HEK293 (cell line): ENCODE measurements around the gene TYMS.

ENCODE experiments used
- CTCF ChIA-PET: fragments of 350-600 bp; formaldehyde crosslinking; extraction: SDS; loops from one replicate; lab custom pipeline; 2021; ENCODE audit warnings: antibody characterized with exemption; lab: Yijun Ruan, JAX
- POLR2A ChIA-PET: fragments of 300-600 bp; formaldehyde crosslinking; extraction: SDS; loops from one replicate; lab custom pipeline; 2020; ENCODE audit warnings: antibody characterized with exemption, inconsistent platforms; lab: Yijun Ruan, JAX
- H3K27ac ChIP-seq: fragments of 200-500 bp; sonication (Bioruptor generic); 2 replicates; pipeline ENCODE4 v1.5.1; 2014; ENCODE audit warnings: low read depth, low read length, control low read depth, inconsistent platforms; ENCODE audit errors: extremely low read depth
- H3K36me3 ChIP-seq, 2 experiments: fragments of 200-500 bp in 1 of 2; sonication (Bioruptor generic) in 1 of 2; 1 replicate in 1 of 2; 2 replicates in 1 of 2; pipeline ENCODE4 v1.5.1; 2014 to 2017; ENCODE audit warnings: inconsistent platforms in 2 of 2, low read length in 2 of 2; ENCODE audit not compliant: control insufficient read depth in 2 of 2, insufficient read depth in 1 of 2
- H3K4me1 ChIP-seq: fragments of 200-500 bp; sonication (Bioruptor generic); 2 replicates; pipeline ENCODE4 v1.5.1; 2014; ENCODE audit warnings: mild to moderate bottlenecking, low read length, inconsistent platforms; ENCODE audit not compliant: control insufficient read depth, insufficient read depth
- H3K4me3 ChIP-seq: 2 replicates; pipeline ENCODE4 v1.5.1; 2011; ENCODE audit warnings: low read depth, mild to moderate bottlenecking, control low read depth, low read length, moderate library complexity
- H3K9me3 ChIP-seq: fragments of 200-500 bp; sonication (Bioruptor generic); 2 replicates; pipeline ENCODE4 v1.5.1; 2014; ENCODE audit warnings: low read depth, low read length, inconsistent platforms; ENCODE audit not compliant: control insufficient read depth, insufficient read depth
- FEZF1 ChIP-seq: fragments of 450-650 bp; formaldehyde crosslinking; IDR thresholded peaks from 2 replicates; pipeline ENCODE4 v1.5.1; 2016; ENCODE audit warnings: missing biosample characterization, missing genetic modification characterization
- GLI2 ChIP-seq: fragments of 450-650 bp; formaldehyde crosslinking; IDR thresholded peaks from 2 replicates; pipeline ENCODE4; 2017; ENCODE audit warnings: missing biosample characterization, missing genetic modification characterization, low read depth, borderline replicate concordance
- GLIS2 ChIP-seq: fragments of 450-650 bp; formaldehyde crosslinking; IDR thresholded peaks from 2 replicates; pipeline ENCODE4 v1.5.1; 2016; ENCODE audit warnings: missing biosample characterization, missing genetic modification characterization
- HOXD13 ChIP-seq: sonication (generic); formaldehyde crosslinking; IDR thresholded peaks from 2 replicates; pipeline ENCODE4 v1.8.0; 2022; ENCODE audit warnings: missing genetic modification reagents, borderline replicate concordance
- IKZF3 ChIP-seq: fragments of 450-650 bp; IDR thresholded peaks from 2 replicates; pipeline ENCODE4 v1.5.0; 2018; ENCODE audit warnings: missing biosample characterization, mild to moderate bottlenecking, missing genetic modification characterization, moderate library complexity
- KLF7 ChIP-seq: fragments of 450-650 bp; formaldehyde crosslinking; IDR thresholded peaks from 2 replicates; pipeline ENCODE4 v1.5.1; 2016; ENCODE audit warnings: missing biosample characterization, missing genetic modification characterization, borderline replicate concordance
- KLF8 ChIP-seq: fragments of 450-650 bp; formaldehyde crosslinking; IDR thresholded peaks from 2 replicates; pipeline ENCODE4 v1.5.1; 2016; ENCODE audit warnings: missing biosample characterization, missing genetic modification characterization
- MZF1 ChIP-seq: fragments of 450-650 bp; formaldehyde crosslinking; IDR thresholded peaks from 2 replicates; pipeline ENCODE4 v1.5.1; 2017; ENCODE audit warnings: missing biosample characterization, missing genetic modification characterization, borderline replicate concordance
- TCF7L2 ChIP-seq: IDR thresholded peaks from 2 replicates; pipeline ENCODE4 v1.6.1; 2011; ENCODE audit warnings: low read depth, mild to moderate bottlenecking, inconsistent platforms, low read length, moderate library complexity, borderline replicate concordance
- YY1 ChIP-seq: fragments of 450-650 bp; formaldehyde crosslinking; IDR thresholded peaks from 2 replicates; pipeline ENCODE4 v1.5.1; 2018; ENCODE audit warnings: missing biosample characterization, missing genetic modification characterization
- ZBTB21 ChIP-seq: fragments of 450-650 bp; formaldehyde crosslinking; IDR thresholded peaks from 2 replicates; pipeline ENCODE4 v1.5.1; 2017; ENCODE audit warnings: missing biosample characterization, missing genetic modification characterization
- ZBTB26 ChIP-seq: fragments of 450-650 bp; formaldehyde crosslinking; optimal IDR thresholded peaks from 2 replicates; pipeline ENCODE3; 2016; ENCODE audit warnings: missing biosample characterization, mild to moderate bottlenecking, missing genetic modification characterization
- ZFP3 ChIP-seq: fragments of 450-650 bp; formaldehyde crosslinking; IDR thresholded peaks from 2 replicates; pipeline ENCODE4 v1.5.1; 2016; ENCODE audit warnings: low read depth, missing biosample characterization, missing genetic modification characterization
- ZFP37 ChIP-seq: fragments of 450-650 bp; formaldehyde crosslinking; IDR thresholded peaks from 2 replicates; pipeline ENCODE4 v1.5.1; 2016; ENCODE audit warnings: missing biosample characterization, missing genetic modification characterization
- ZNF148 ChIP-seq: fragments of 450-650 bp; formaldehyde crosslinking; IDR thresholded peaks from 2 replicates; pipeline ENCODE4 v1.5.0; 2017; ENCODE audit warnings: missing biosample characterization, missing genetic modification characterization, borderline replicate concordance
- ZNF221 ChIP-seq: fragments of 450-650 bp; formaldehyde crosslinking; IDR thresholded peaks from 2 replicates; pipeline ENCODE4 v1.5.1; 2017; ENCODE audit warnings: missing biosample characterization, missing genetic modification characterization, borderline replicate concordance
- ZNF223 ChIP-seq: fragments of 450-650 bp; formaldehyde crosslinking; IDR thresholded peaks from 2 replicates; pipeline ENCODE4 v1.5.1; 2016; ENCODE audit warnings: missing biosample characterization, missing genetic modification characterization
- ZNF292 ChIP-seq: fragments of 450-650 bp; formaldehyde crosslinking; IDR thresholded peaks from 2 replicates; pipeline ENCODE4 v1.5.1; 2016; ENCODE audit warnings: low read depth, missing biosample characterization, missing genetic modification characterization, borderline replicate concordance
- ZNF335 ChIP-seq: fragments of 450-650 bp; formaldehyde crosslinking; conservative IDR thresholded peaks from 2 replicates; pipeline ENCODE4 v1.5.1; 2016; ENCODE audit warnings: missing biosample characterization, missing genetic modification characterization
- ZNF558 ChIP-seq: fragments of 450-650 bp; formaldehyde crosslinking; IDR thresholded peaks from 2 replicates; pipeline ENCODE4 v1.5.1; 2016; ENCODE audit warnings: missing biosample characterization, missing genetic modification characterization
- ZNF629 ChIP-seq: fragments of 450-650 bp; formaldehyde crosslinking; IDR thresholded peaks from 2 replicates; pipeline ENCODE4 v1.5.1; 2017; ENCODE audit warnings: missing biosample characterization, missing genetic modification characterization
- ZNF777 ChIP-seq: fragments of 450-650 bp; formaldehyde crosslinking; IDR thresholded peaks from 2 replicates; pipeline ENCODE4 v1.5.1; 2017; ENCODE audit warnings: missing biosample characterization, missing genetic modification characterization, borderline replicate concordance
- ZNF785 ChIP-seq: fragments of 450-650 bp; formaldehyde crosslinking; IDR thresholded peaks from 2 replicates; pipeline ENCODE4 v1.5.1; 2016; ENCODE audit warnings: missing biosample characterization, missing genetic modification characterization
- ZNF837 ChIP-seq: fragments of 450-650 bp; formaldehyde crosslinking; IDR thresholded peaks from 2 replicates; pipeline ENCODE4 v1.5.1; 2016; ENCODE audit warnings: missing biosample characterization, missing genetic modification characterization
- TF ChIP-seq, protein P1 (sequence below): fragments of 450-650 bp; IDR thresholded peaks from 2 replicates; pipeline ENCODE4 v1.5.1; 2018; ENCODE audit warnings: missing biosample characterization, mild to moderate bottlenecking, missing genetic modification characterization

The TYMS gene

GRCh38 chr18:618618-619017, 38.8 kb upstream of the TYMS start:
- Histone ChIP-seq H3K4me1 (no peaks in the 10 kb centered on the region), H3K9me3 (no peaks in the 10 kb centered on the region), H3K4me3 (no peak overlapping the region), H3K36me3 (no peaks in the 10 kb centered on the region), H3K27ac (no peak overlapping the region)
- CTCF ChIA-PET = interaction anchor here (0.6 to 2.6 kb wide), 9 partner anchors 13 to 332 kb away, joined by 3 to 21 read pairs (median 3); no protein-coding TSS in a partner anchor
- no peak for TF ChIP-seq ZNF777 (tag by site-specific recombination)
- TF ChIP-seq ZBTB26 = no peak
- no peak for TF ChIP-seq ZFP37 (tag by site-specific recombination)
- no peak for TF ChIP-seq HOXD13 (CRISPR knock-in tag)
- POLR2A ChIA-PET = interaction anchor here (1.4 kb wide), 1 partner anchor 40 kb away, joined by 3 read pairs; no protein-coding TSS in a partner anchor

DNA sequence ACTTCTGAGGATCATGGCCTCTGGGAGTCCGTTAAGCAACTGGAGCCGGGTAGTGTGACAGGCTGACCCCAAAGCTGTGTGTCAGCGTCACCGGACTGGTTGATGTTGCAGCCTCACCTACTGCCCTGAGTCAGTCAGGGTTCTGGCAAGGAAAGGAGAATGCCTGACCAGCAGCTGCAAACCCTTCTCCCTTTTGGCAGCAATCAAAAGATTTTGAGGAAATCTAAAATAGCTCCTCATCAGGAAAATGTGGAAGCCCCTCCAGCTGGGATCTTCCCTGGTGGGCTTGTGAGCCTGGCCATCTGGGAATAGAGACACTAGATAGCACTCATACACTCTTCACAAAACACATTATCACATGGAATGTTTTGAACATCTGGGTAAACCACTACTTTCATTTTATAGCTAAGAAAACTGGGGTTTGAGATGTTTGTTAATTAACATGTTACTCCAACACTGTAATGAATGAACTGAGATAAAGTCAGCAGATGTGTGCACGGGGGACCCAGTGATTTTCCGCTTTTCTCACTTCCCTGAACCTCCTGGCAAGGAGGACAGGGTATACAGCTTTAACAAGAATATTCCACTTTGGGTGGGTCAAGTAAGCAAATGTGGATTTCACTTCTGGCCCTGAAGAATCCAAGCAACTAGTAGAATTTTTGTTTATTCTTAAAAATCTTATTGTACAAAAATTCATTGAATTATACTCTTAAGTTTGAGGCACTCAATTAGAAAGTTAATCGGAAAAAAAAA, 36.0 kb upstream of the TYMS start:
- TF ChIP-seq ZNF785 (tag by site-specific recombination) (no peak), ZNF223 (tag by site-specific recombination) (no peak), GLI2 (tag by site-specific recombination) (no peak), ZNF221 (tag by site-specific recombination) (no peak), MZF1 (tag by site-specific recombination) (no peak), ZBTB21 (tag by site-specific recombination) (no peak), KLF7 (tag by site-specific recombination) (no peak), ZNF335 (tag by site-specific recombination) (no peak), FEZF1 (tag by site-specific recombination) (no peak), KLF8 (tag by site-specific recombination) (no peak), ZNF292 (tag by site-specific recombination) (no peak), ZNF148 (tag by site-specific recombination) (no peak), YY1 (tag by site-specific recombination) (no peak)
- Histone ChIP-seq H3K4me3 (no peak overlapping the region), H3K27ac (no peak overlapping the region), H3K36me3 (no peaks in the 10 kb centered on the region), H3K4me1 (no peaks in the 10 kb centered on the region), H3K9me3 (no peaks in the 10 kb centered on the region)
- ChIA-PET CTCF (interaction anchor here (0.5 to 11.8 kb wide), 10 partner anchors 8 to 411 kb away, joined by 3 to 184 read pairs (median 4); no protein-coding TSS in a partner anchor), POLR2A (no interaction called here)

- POLR2A ChIA-PET = no interaction called here
- Histone ChIP-seq H3K27ac (no peak overlapping the region), H3K36me3 (no peaks in the 10 kb centered on the region), H3K4me1 (no peaks in the 10 kb centered on the region), H3K4me3 (no peak overlapping the region)
- TF ChIP-seq ZNF837 (no peak), IKZF3 (no peak), HOXD13 (CRISPR knock-in tag) (no peak), ZNF629 (tag by site-specific recombination) (no peak), GLIS2 (tag by site-specific recombination) (no peak), ZNF558 (no peak), TCF7L2 (no peak), ZFP3 (no peak)
- TF ChIP-seq, protein P1, sequence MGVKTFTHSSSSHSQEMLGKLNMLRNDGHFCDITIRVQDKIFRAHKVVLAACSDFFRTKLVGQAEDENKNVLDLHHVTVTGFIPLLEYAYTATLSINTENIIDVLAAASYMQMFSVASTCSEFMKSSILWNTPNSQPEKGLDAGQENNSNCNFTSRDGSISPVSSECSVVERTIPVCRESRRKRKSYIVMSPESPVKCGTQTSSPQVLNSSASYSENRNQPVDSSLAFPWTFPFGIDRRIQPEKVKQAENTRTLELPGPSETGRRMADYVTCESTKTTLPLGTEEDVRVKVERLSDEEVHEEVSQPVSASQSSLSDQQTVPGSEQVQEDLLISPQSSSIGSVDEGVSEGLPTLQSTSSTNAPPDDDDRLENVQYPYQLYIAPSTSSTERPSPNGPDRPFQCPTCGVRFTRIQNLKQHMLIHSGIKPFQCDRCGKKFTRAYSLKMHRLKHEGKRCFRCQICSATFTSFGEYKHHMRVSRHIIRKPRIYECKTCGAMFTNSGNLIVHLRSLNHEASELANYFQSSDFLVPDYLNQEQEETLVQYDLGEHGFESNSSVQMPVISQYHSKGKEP (tag by site-specific recombination) = no peak
- TF ChIP-seq, all 188 proteins: peak for 0
- no peaks in the 10 kb centered on the region for H3K9me3 ChIP-seq
- CTCF ChIA-PET = interaction anchor here (0.6 to 11.8 kb wide), 6 partner anchors 32 to 328 kb away, joined by 3 to 184 read pairs (median 6); no protein-coding TSS in a partner anchor
Measured at GRCh38 chr18:622289-622688, 35.2 kb upstream of the TYMS start.
